ENCODE measurements around the gene COPB1.
A peak's percentile ranks its signal among the peaks of the same experiment; 100 is the strongest.

COPB1 gene

DNA sequence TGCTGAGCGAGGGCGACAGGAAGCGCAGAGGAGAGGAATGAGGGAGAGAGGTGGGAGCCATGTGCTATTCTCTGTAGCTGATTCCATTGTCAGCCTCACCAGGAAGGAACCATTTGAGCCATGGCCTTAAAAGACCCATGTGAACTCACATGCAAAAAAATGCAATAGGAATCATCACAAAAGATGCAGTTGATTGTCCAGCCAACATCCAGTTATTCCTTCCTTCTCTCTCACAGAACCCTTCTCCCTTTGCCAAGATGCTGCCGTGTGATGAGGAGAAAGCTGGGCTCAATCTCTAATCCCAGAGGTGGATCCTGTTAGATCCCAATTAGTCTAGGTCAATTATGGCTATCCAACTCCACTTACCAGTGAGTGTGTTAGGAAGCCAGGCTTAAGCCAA lies 82.4 kb downstream of the COPB1 start:
- TF ChIP-seq CTCF (IDR thresholded peaks at IDR 0.05; ENCODE audit: borderline replicate concordance, control extremely low read depth, extremely low read depth, insufficient read depth, missing control alignments), result no peak
- in situ Hi-C loops (cut with MboI; ENCODE audit: low sequenced_read_pairs, unreplicated experiment), result loop anchor here (25.0 kb wide), 1 partner anchor 455 kb away; the partner anchor contains the start of gene SPON1

GRCh38 chr11:14414470-14415461 lies 84.8 kb downstream of the COPB1 start:
- no peak for TF ChIP-seq CTCF (IDR thresholded peaks at IDR 0.05; ENCODE audit: borderline replicate concordance, control extremely low read depth, extremely low read depth, insufficient read depth, missing control alignments)
- in situ Hi-C loops (cut with MboI; ENCODE audit: low sequenced_read_pairs, unreplicated experiment), result loop anchor here (25.0 kb wide), 1 partner anchor 452 kb away; the partner anchor contains the start of gene SPON1
- peak; percentile 39 for DNase-seq (ENCODE audit: low spot score)

More for the DNA sequence above, 82.4 kb downstream of the COPB1 start:
- DNase-seq (ENCODE audit: low spot score), result no peak

GRCh38 chr11:14413307-14414069 lies 86.1 kb downstream of the COPB1 start:
- no peak for DNase-seq (ENCODE audit: low spot score)
- TF ChIP-seq CTCF (IDR thresholded peaks at IDR 0.05; ENCODE audit: borderline replicate concordance, control extremely low read depth, extremely low read depth, insufficient read depth, missing control alignments), result no peak
- in situ Hi-C loops (cut with MboI; ENCODE audit: low sequenced_read_pairs, unreplicated experiment), result loop anchor here (25.0 kb wide), 1 partner anchor 451 kb away; the partner anchor contains the start of gene SPON1

GRCh38 chr11:14411818-14412217 lies 87.8 kb downstream of the COPB1 start:
- in situ Hi-C loops (cut with MboI; ENCODE audit: low sequenced_read_pairs, unreplicated experiment), result loop anchor here (25.0 kb wide), 1 partner anchor 450 kb away; the partner anchor contains the start of gene SPON1
- no peak for DNase-seq (ENCODE audit: low spot score)
- TF ChIP-seq CTCF (IDR thresholded peaks at IDR 0.05; ENCODE audit: borderline replicate concordance, control extremely low read depth, extremely low read depth, insufficient read depth, missing control alignments), result no peak

- in situ Hi-C loops (cut with MboI; ENCODE audit: low sequenced_read_pairs, unreplicated experiment), result loop anchor here (25.0 kb wide), 1 partner anchor 448 kb away; the partner anchor contains the start of gene SPON1
- no peak for TF ChIP-seq CTCF (IDR thresholded peaks at IDR 0.05; ENCODE audit: borderline replicate concordance, control extremely low read depth, extremely low read depth, insufficient read depth, missing control alignments)
- no peak for DNase-seq (ENCODE audit: low spot score)
Measured at GRCh38 chr11:14409891-14410290, 89.7 kb downstream of the COPB1 start.

- in situ Hi-C loops (cut with MboI; ENCODE audit: low sequenced_read_pairs, unreplicated experiment), result loop anchor here (25.0 kb wide), 1 partner anchor 446 kb away; the partner anchor contains the start of gene SPON1
- no peak for DNase-seq (ENCODE audit: low spot score)
- TF ChIP-seq CTCF (IDR thresholded peaks at IDR 0.05; ENCODE audit: borderline replicate concordance, control extremely low read depth, extremely low read depth, insufficient read depth, missing control alignments), result no peak
Measured at GRCh38 chr11:14408612-14409011, 91.0 kb downstream of the COPB1 start.

Data from GM13976 (cell line).